PC-9 (cell line): ENCODE data around the gene PDF. TPM values are rescaled to one million over a fixed set of nuclear protein-coding genes. Genes with fewer than 3 reads are reported as not detected.

Experiments
- BruUV-seq: library from RNA; stranded (reverse); fragments of 400-500 nt; replicated peaks from 2 replicates; lab custom pipeline; 2021; lab: Mats Ljungman, UMichigan
- CTCF ChIA-PET: fragments of 300-600 bp; sonication (Branson Sonifier 250); formaldehyde crosslinking; loops from one replicate; lab custom pipeline; 2022; ENCODE audit warnings: antibody characterized with exemption; lab: Charles Lee
- POLR2A ChIA-PET: fragments of 300-600 bp; sonication (Branson Sonifier 250); formaldehyde crosslinking; loops from one replicate; lab custom pipeline; 2022; ENCODE audit warnings: antibody characterized with exemption; ENCODE audit not compliant: unreplicated experiment; lab: Charles Lee
- DNase-seq, 2 experiments: peaks; one replicate each; pipeline versions ENCODE4 v3.0.0 to v3.0.0-alpha.2; 2015 to 2022; ENCODE audit warnings: mixed read lengths in 1 of 2
- H2AFZ ChIP-seq: fragments of 200-600 bp; sonication (generic); 2 replicates; pipeline ENCODE4 v1.8.1; 2017; ENCODE audit warnings: antibody characterized with exemption
- H3F3A ChIP-seq: fragments of 200-600 bp; sonication (generic); 2 replicates; pipeline ENCODE4 v1.8.1; 2017; ENCODE audit warnings: antibody characterized with exemption, mild to moderate bottlenecking, low read depth; ENCODE audit not compliant: insufficient read depth
- H3K27ac ChIP-seq: fragments of 200-600 bp; sonication (generic); 2 replicates; pipeline ENCODE4 v1.6.1; 2016; ENCODE audit warnings: mixed run types
- H3K27me3 ChIP-seq: fragments of 200-600 bp; sonication (generic); 2 replicates; pipeline ENCODE4 v1.6.1; 2016; ENCODE audit warnings: low read depth, mixed run types; ENCODE audit not compliant: insufficient read depth
- H3K36me3 ChIP-seq: fragments of 200-600 bp; sonication (generic); 2 replicates; pipeline ENCODE4 v1.6.1; 2016; ENCODE audit warnings: low read depth, mixed run types
- H3K4me1 ChIP-seq: fragments of 200-600 bp; sonication (generic); replicated peaks from 2 replicates; pipeline ENCODE4 v1.6.1; 2016; ENCODE audit warnings: mixed run types; ENCODE audit not compliant: insufficient read depth
- H3K4me2 ChIP-seq: fragments of 200-600 bp; sonication (generic); 2 replicates; pipeline ENCODE4 v1.6.1; 2017; ENCODE audit warnings: mixed run types
- H3K4me3 ChIP-seq: fragments of 200-600 bp; sonication (generic); 2 replicates; pipeline ENCODE4 v1.6.1; 2016; ENCODE audit warnings: mixed run types
- H3K79me2 ChIP-seq: fragments of 200-600 bp; sonication (generic); 2 replicates; pipeline ENCODE4 v1.6.1; 2017; ENCODE audit warnings: low read depth, mixed run types
- H3K9me2 ChIP-seq: fragments of 200-600 bp; sonication (generic); 2 replicates; pipeline ENCODE4 v1.8.1; 2017; ENCODE audit warnings: mild to moderate bottlenecking; ENCODE audit not compliant: insufficient read depth
- H3K9me3 ChIP-seq: fragments of 200-600 bp; sonication (generic); 2 replicates; pipeline ENCODE4 v1.8.1; 2016; ENCODE audit warnings: low read depth; ENCODE audit not compliant: insufficient read depth
- H4K20me1 ChIP-seq: fragments of 200-600 bp; sonication (generic); 2 replicates; pipeline ENCODE4 v1.8.1; 2017; ENCODE audit not compliant: insufficient read depth
- CTCF ChIP-seq: fragments of 200-600 bp; sonication (generic); conservative IDR thresholded peaks from 2 replicates; pipeline ENCODE4 v1.6.1; 2017; ENCODE audit warnings: mixed run types, antibody characterized with exemption, mild to moderate bottlenecking, moderate library complexity
- EZH2 ChIP-seq: fragments of 200-600 bp; sonication (generic); IDR thresholded peaks from 2 replicates; pipeline ENCODE4 v1.8.0; 2017; ENCODE audit warnings: antibody characterized with exemption, low read depth
- intact Hi-C: fragments of 100-400 bp; cut with micrococcal nuclease; formaldehyde crosslinking; loops from one replicate; pipeline ENCODE4 v1.10.0; 2022; ENCODE audit not compliant: unreplicated experiment
- total RNA-seq: library from RNA; stranded (reverse); gene quantifications from 2 replicates; pipeline ENCODE4 v1.2.3, GENCODE V29; 2021

The PDF gene
- total RNA-seq, 1 experiment from 2014 or later, result 16.7 TPM

GRCh38 chr16:69319826-69320739, 10.3 kb downstream of the PDF start:
- intact Hi-C loops, result no loop called here
- no peak for DNase-seq
- H3K9me2 ChIP-seq, result no peaks in the 10 kb centered on the region
- H3K79me2 ChIP-seq, result peaks cover 26% of the 10 kb centered on the region; the same call in 1 of the 2 replicates
- peaks cover 14% of the 10 kb centered on the region; the same call in 1 of the 2 replicates for H3F3A ChIP-seq
- H4K20me1 ChIP-seq, result peaks cover 34% of the 10 kb centered on the region
- ChIA-PET CTCF (no interaction called here), POLR2A (no interaction called here)
- H3K4me3 ChIP-seq, result no peak overlapping the region
- H3K27ac ChIP-seq, result no peak overlapping the region
- BruUV-seq, result no TSS peak
- H3K4me2 ChIP-seq, result no peak overlapping the region
- no peak overlapping the region for H2AFZ ChIP-seq
- no peak for TF ChIP-seq EZH2
- H3K4me1 ChIP-seq, result no peaks in the 10 kb centered on the region
- no peaks in the 10 kb centered on the region for H3K27me3 ChIP-seq
- peaks cover 5% of the 10 kb centered on the region; the same call in 1 of the 2 replicates for H3K36me3 ChIP-seq
- no peaks in the 10 kb centered on the region for H3K9me3 ChIP-seq

- H3K27ac ChIP-seq, result no peak overlapping the region
- intact Hi-C loops, result no loop called here
- no TSS peak for BruUV-seq
- H3K9me3 ChIP-seq, result no peaks in the 10 kb centered on the region
- H3K4me1 ChIP-seq, result no peaks in the 10 kb centered on the region
- peaks cover 5% of the 10 kb centered on the region; the same call in 1 of the 2 replicates for H3K36me3 ChIP-seq
- no peak for DNase-seq
- peaks cover 24% of the 10 kb centered on the region; the same call in 1 of the 2 replicates for H3K79me2 ChIP-seq
- ChIA-PET CTCF (no interaction called here), POLR2A (no interaction called here)
- H2AFZ ChIP-seq, result no peak overlapping the region
- no peak overlapping the region for H3K4me2 ChIP-seq
- H3K9me2 ChIP-seq, result no peaks in the 10 kb centered on the region
- no peak for TF ChIP-seq EZH2
- no peak for TF ChIP-seq CTCF
- peaks cover 27% of the 10 kb centered on the region for H4K20me1 ChIP-seq
- no peak overlapping the region for H3K4me3 ChIP-seq
- peaks cover 11% of the 10 kb centered on the region; the same call in 1 of the 2 replicates for H3F3A ChIP-seq
- H3K27me3 ChIP-seq, result no peaks in the 10 kb centered on the region
These were observed 11.0 kb downstream of the PDF start for GRCh38 chr16:69319381-69319780.

GRCh38 chr16:69318911-69319289, 11.5 kb downstream of the PDF start:
- H3K4me1 ChIP-seq, result no peaks in the 10 kb centered on the region
- POLR2A ChIA-PET, result no interaction called here
- H4K20me1 ChIP-seq, result peaks cover 23% of the 10 kb centered on the region
- CTCF ChIA-PET, result no interaction called here
- H3K79me2 ChIP-seq, result peaks cover 23% of the 10 kb centered on the region
- H3K9me2 ChIP-seq, result no peaks in the 10 kb centered on the region
- no peaks in the 10 kb centered on the region for H3K27me3 ChIP-seq
- H3K27ac ChIP-seq, result no peak overlapping the region
- H3K4me2 ChIP-seq, result no peak overlapping the region
- no TSS peak for BruUV-seq
- intact Hi-C loops, result no loop called here
- H2AFZ ChIP-seq, result no peak overlapping the region
- H3K36me3 ChIP-seq, result peaks cover 5% of the 10 kb centered on the region; the same call in 1 of the 2 replicates
- TF ChIP-seq EZH2 (no peak), CTCF (no peak)
- H3F3A ChIP-seq, result peaks cover 11% of the 10 kb centered on the region; the same call in 1 of the 2 replicates
- H3K4me3 ChIP-seq, result no peak overlapping the region
- DNase-seq, result no peak
- no peaks in the 10 kb centered on the region for H3K9me3 ChIP-seq
